NCI-H1105 (cell line): ENCODE results near the gene NOTCH2.
"Not testable (repeated sequence)": the region's sequence is repeated elsewhere in the genome, so short reads cannot be mapped to it uniquely, and the experiment has no call there.

Experiments used
- DNase-seq: peaks from one replicate; lab custom pipeline; 2025; lab: John Stamatoyannopoulos, UW

Gene NOTCH2

DNA sequence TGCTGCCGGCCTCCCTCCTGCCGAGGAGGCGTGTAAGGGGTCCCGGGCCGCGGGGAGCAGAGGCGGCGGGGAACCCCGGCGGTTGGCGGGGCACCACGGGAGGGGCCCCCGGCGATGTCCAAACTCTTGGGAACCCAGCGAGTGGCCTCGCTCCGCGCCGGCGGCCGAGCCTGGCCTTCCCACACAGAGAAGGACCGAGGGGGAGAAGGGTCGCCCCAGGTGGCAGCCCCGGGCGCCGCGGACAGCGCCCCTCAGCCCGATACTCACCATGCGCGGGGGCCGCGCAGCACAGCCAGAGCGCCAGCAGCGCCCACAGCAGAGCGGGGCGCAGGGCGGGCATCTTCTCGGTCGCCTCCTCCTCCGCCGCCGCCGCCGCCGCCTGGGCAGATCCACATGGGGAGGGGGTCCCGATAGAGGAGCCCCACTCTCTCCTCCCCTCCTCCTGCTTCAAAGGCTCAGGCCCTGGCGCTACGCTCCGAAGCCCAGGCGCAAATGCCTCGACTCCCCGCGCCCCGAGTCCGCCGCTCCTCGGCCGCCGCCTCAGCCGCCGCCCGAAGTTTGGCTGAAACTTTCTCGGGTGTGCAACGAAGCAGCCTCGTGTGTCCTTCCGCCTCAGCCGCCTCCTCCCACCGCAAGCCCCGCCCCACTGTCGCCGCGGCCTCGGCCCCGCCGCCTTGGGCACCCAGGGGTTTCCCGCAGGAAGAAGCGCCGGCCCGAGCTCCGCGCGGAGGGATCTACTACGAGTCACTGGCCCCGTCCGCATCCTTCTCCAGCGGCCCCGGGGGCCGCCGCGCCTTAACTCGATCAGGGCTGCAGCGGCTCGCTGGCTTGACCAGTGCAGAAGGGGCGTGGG, at the start of gene NOTCH2:
Gene NOTCH2 (minus strand): TSS at position 596 of the 853 bp plus-strand sequence. CDS start 256 bp downstream, at position 340.
- peak; percentile 11 for DNase-seq

DNA sequence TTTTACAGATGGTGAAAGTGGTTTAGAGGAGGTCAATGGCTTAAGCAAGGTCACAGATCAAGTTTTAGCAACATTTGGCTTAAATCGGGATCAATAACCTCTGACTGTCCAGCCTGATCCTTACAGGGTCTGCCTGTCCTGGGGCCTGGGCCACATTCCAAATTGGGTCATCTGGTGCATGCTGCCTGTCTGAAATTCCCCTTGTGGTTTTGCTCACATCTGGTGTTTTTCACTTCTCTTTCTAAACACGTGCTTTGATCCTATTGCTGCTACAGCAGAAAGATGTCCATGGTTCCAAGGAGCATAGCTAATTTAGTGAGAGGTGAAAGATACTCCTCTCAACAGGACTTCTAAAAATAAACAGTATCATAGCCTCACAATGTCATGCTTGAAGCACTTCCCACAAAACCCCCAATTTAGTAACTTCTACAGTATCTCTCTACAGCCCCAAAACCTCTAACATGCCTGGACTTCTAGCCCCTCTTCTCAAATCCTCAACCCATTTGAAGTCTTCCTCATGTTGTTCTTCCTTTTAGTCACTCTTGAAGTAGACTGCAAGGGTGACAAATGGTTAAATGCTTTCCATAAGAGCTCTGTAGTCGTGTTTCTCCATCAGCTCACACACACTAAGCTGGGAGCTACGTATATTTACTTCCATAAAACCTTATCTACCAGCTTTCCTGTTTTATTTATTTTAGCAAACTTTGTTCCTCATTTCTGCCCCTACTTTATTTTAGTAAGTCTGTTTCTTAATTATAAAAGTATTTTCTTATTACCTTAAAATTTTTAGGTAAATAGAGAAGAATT, 48.1 kb upstream of the NOTCH2 start:
- not testable (repeated sequence) for DNase-seq

DNA sequence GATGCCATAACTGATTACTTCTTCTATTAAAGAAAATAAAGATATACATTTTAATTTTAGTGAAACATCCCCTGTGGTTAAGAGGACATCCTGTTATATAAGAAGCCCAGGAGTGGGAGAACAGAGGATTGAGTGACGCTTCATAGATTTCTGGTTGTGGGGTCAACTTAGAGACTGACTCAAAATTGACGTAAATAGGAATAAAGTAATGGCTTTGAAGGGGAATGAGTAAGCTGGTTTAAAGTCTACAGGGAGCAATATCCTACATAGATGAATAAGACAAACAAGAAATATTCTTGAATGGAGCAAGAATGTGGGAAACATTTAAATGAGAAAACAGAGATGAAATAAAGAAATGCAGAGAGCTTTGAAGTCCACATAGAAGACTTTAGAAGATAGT, 46.6 kb upstream of the NOTCH2 start:
- DNase-seq = not testable (repeated sequence)

DNA sequence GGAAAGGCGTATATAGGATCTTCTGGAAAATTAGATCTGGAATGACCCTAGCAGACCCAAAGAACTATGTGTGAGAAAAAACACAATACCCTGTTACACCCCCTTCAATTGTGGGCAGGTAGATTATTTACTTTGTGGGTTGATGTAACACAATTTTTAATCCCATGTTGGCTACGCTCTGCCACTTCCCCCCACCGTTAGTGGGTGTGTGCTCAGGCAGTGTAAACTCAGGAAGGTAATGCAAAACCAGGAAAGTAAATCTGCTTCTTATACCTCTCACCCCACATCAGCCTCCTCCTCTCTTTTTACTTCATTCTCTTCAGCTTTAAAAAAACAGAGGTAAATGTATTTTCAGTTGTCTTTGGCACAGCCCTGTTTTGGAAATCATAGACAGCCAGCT, 43.7 kb upstream of the NOTCH2 start:
- not testable (repeated sequence) for DNase-seq

DNA sequence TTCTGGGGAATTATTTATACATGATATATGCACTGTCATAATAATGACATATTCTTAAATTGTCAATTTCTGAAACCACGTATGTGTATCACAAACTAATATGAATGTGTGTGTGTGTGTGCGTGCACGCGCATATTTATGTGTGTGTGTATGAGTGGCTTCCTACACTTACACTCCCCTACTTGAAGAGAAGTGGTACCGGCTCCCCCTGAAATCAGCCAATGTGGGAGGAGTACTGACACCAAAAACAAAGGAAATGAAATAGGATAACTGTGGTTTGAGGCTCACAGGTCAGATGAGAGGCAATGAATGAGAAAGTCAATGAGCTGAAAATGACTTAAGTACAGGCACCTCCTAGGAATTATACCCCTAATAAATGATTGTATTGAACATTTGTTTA, 42.8 kb upstream of the NOTCH2 start:
- not testable (repeated sequence) for DNase-seq

DNA sequence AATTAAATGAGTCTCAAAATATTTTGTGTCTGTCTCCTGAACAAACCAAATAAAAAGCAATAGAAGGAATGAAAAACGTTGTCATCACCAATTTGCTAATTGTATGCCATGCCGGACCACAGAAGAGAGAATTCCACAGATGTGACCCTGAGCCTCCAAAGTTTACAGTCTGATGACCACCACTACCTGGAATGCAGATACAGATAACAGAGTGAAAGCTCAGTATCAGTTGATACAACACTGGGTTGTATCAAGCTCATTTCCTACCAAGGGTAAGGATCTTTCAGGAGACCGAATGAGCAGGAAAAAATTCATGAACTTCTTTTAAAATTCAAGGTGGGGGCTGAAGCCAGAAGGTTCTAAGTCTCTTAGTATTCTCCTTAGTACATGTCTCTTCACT, 42.3 kb upstream of the NOTCH2 start:
- not testable (repeated sequence) for DNase-seq

GRCh38 chr1:120111008-120111407, 41.5 kb upstream of the NOTCH2 start:
- DNase-seq = not testable (repeated sequence)

DNA sequence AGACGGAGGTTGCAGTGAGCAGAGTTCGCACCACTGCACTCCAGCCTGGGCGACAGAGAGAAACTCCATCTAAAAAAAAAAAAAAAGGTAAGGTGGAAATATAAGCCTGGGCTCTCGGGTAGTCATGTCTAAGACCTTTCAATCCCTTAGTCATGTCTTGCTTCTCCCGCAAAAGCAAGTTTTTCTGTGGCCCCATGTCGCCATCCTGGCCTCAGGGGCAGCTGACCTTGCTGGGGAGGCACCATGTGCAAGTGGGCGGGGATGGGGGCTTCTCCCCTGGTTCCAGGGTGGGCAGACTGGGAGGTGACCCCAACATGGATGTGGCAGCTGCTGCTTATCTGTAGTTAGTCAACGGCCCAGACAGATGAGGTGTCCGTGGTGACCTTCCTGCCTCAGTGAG, 40.2 kb upstream of the NOTCH2 start:
- DNase-seq = not testable (repeated sequence)

- not testable (repeated sequence) for DNase-seq
Measured at GRCh38 chr1:120109180-120109579, 39.7 kb upstream of the NOTCH2 start.

DNA sequence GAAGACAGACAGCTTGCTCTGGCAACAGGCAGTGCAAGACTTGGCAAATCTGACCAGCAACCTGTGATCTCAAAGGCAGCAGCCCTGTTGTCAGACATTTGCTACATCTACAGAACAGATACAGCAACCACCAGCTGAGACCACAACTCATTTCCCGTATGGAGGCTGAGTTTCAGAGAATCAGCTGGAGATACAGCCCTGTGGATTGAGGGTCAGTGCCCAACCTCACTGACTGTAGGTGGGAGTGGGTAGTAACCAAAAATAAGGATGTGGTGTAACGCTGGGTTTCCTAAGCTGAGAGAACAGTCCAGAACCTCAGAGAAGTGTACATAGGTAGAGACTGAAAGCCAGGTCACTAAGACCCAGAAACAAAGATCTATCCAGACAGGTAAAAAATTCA, 35.8 kb upstream of the NOTCH2 start:
- DNase-seq = not testable (repeated sequence)

GRCh38 chr1:120103768-120104167, 34.3 kb upstream of the NOTCH2 start:
- DNase-seq = not testable (repeated sequence)

DNA sequence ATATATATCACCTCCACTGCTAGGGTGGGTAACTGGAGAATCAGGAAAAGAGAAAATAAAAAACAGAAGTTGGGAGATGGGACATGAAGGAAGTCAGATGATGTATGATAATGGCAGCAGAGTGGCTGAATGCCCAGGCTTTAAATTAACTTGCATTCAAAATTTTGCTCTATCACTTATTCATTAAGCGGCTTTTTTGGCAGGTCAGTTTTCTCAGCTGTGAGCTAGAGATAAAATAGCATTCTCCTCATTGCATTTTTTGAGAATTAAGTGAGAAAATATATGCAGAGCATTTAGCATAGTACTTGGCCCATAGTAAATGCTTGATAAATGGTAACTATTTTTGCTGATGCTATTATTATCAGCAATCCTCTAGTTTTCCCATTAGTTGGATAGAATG, 32.1 kb upstream of the NOTCH2 start:
- not testable (repeated sequence) for DNase-seq

- not testable (repeated sequence) for DNase-seq
Measured at GRCh38 chr1:120100590-120100989, 31.1 kb upstream of the NOTCH2 start.

GRCh38 chr1:120098986-120099759, 29.7 kb upstream of the NOTCH2 start:
- DNase-seq = not testable (repeated sequence)

GRCh38 chr1:120096981-120097545, 27.6 kb upstream of the NOTCH2 start:
- not testable (repeated sequence) for DNase-seq

GRCh38 chr1:120093548-120094181, 24.2 kb upstream of the NOTCH2 start:
- DNase-seq = not testable (repeated sequence)

- DNase-seq = not testable (repeated sequence)
Measured at GRCh38 chr1:120092232-120093218, 23.1 kb upstream of the NOTCH2 start.

- not testable (repeated sequence) for DNase-seq
Measured at GRCh38 chr1:120090830-120091229, 21.4 kb upstream of the NOTCH2 start.

DNA sequence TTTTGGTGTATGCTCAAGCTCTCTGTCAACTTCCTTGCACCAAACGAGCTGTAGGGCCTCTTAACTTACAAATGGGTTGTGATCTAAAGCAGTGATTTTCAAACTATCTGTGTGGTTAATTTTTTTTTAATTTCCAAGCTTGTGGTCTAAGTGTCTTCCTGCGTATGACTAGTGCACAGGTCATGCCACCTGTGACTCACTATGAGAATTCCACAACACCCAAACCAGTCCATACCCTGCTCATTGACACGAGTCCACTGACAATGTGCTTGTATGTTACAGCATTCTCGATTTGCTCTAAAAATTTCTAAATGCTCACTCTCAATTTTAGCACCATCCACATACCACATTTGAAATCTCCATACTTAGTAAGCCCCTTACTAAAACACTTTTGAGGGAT, 18.5 kb upstream of the NOTCH2 start:
- DNase-seq = not testable (repeated sequence)

DNA sequence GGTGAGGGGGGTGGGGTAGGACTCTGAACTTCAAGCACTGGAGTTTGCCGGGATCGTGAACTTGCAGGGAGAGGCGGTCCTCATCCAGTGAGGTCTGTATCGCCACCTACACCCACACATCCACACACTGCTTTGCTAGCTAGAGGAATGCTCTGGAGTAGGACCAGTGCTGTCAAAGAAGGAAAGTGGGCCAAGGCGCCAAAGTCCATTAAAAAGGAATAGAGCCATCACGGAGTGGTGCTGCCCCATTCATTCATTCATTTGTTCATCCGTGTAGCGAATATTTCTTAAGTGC, 405 bp upstream of the NOTCH2 start:
- not testable (repeated sequence) for DNase-seq
